Sigmoid colon (tissue), 4 donors: ENCODE measurements around the gene COL4A5.

ENCODE experiments used
- CTCF ChIP-seq, 4 experiments: fragments of 450-650 bp in 3 of 4; fragments of 200-600 bp in 1 of 4; IDR thresholded peaks; one replicate each; pipeline ENCODE4 v1.5.1; 2016 to 2019; ENCODE audit warnings: antibody characterized with exemption in 4 of 4, mild to moderate bottlenecking in 3 of 4, moderate library complexity in 2 of 4
- EP300 ChIP-seq, 4 donors: sonication (generic); formaldehyde crosslinking; IDR thresholded peaks; one replicate each; pipeline ENCODE4 v1.6.1; 2017; ENCODE audit warnings: antibody characterized with exemption in 4 of 4
- POLR2A ChIP-seq, 2 donors: fragments of 450-650 bp; IDR thresholded peaks; one replicate each; pipeline ENCODE4 v1.6.1; 2016; ENCODE audit warnings: antibody characterized with exemption in 2 of 2, mild to moderate bottlenecking in 2 of 2, moderate library complexity in 2 of 2
- POLR2AphosphoS5 ChIP-seq, 4 donors: sonication (generic); formaldehyde crosslinking; IDR thresholded peaks; one replicate each; pipeline ENCODE4 v1.6.1; 2017; ENCODE audit warnings: antibody characterized with exemption in 4 of 4

GRCh38 chrX:108584617-108585211 is 145.1 kb downstream of the COL4A5 start:
- no peak for TF ChIP-seq CTCF (IDR thresholded peaks at IDR 0.05)
- TF ChIP-seq POLR2A (IDR thresholded peaks at IDR 0.05) = no peak
- TF ChIP-seq POLR2AphosphoS5 (IDR thresholded peaks at IDR 0.05) = no peak
- TF ChIP-seq EP300 (IDR thresholded peaks at IDR 0.05) = no peak
